PC-3 (cell line): ENCODE data around the gene ASTN2. TPM values are rescaled to one million over a fixed set of nuclear protein-coding genes. Genes with fewer than 3 reads are reported as not detected.

ENCODE experiments used
- ATAC-seq: fragments of 200-7000 bp; cut with Tn5 transposase; 2 replicates; pipeline ENCODE4 v1.9.1; 2020; ENCODE audit warnings: mild to moderate bottlenecking, moderate library complexity
- BruUV-seq: library from RNA; stranded (reverse); fragments of 400-500 nt; replicated peaks from 2 replicates; lab custom pipeline; 2021; lab: Mats Ljungman, UMichigan
- CTCF ChIA-PET: fragments of 300-600 bp; sonication (Branson Sonifier 250); formaldehyde crosslinking; loops from one replicate; lab custom pipeline; 2022; ENCODE audit warnings: antibody characterized with exemption; lab: Charles Lee
- POLR2A ChIA-PET: fragments of 300-600 bp; sonication (Branson Sonifier 250); formaldehyde crosslinking; loops from one replicate; lab custom pipeline; 2022; ENCODE audit warnings: antibody characterized with exemption; ENCODE audit not compliant: unreplicated experiment; lab: Charles Lee
- DNase-seq: peaks from one replicate; pipeline ENCODE4 v3.0.0-alpha.2; 2015
- H2AFZ ChIP-seq: fragments of 300-600 bp; sonication (generic); 2 replicates; pipeline ENCODE4 v1.6.0; 2016; ENCODE audit warnings: antibody characterized with exemption, low read length
- H3F3A ChIP-seq: fragments of 300-600 bp; sonication (generic); one replicate; pipeline ENCODE4 v1.6.0; 2017; ENCODE audit warnings: antibody characterized with exemption, low read length, control low read depth, mild to moderate bottlenecking; ENCODE audit not compliant: unreplicated experiment
- H3K27ac ChIP-seq: fragments of 300-600 bp; sonication (generic); 2 replicates; pipeline ENCODE4 v1.5.1; 2016; ENCODE audit warnings: mild to moderate bottlenecking, low read length
- H3K27me3 ChIP-seq: fragments of 300-600 bp; sonication (generic); 2 replicates; pipeline ENCODE4 v1.6.1; 2016; ENCODE audit warnings: low read length, mixed read lengths
- H3K36me3 ChIP-seq: fragments of 300-600 bp; sonication (generic); 2 replicates; pipeline ENCODE4 v1.6.1; 2016; ENCODE audit warnings: low read depth, mixed run types, low read length, mixed read lengths
- H3K4me1 ChIP-seq: fragments of 300-600 bp; sonication (generic); 2 replicates; pipeline ENCODE4 v1.5.1; 2016; ENCODE audit warnings: low read length; ENCODE audit not compliant: insufficient read depth
- H3K4me2 ChIP-seq: fragments of 300-600 bp; sonication (generic); 2 replicates; pipeline ENCODE4 v1.6.0; 2016; ENCODE audit warnings: low read length
- H3K4me3 ChIP-seq: fragments of 300-600 bp; sonication (generic); 2 replicates; pipeline ENCODE4 v1.5.1; 2016; ENCODE audit warnings: mild to moderate bottlenecking, low read length, mixed read lengths
- H3K79me2 ChIP-seq: fragments of 300-600 bp; sonication (generic); 2 replicates; pipeline ENCODE4 v1.6.1; 2017; ENCODE audit warnings: low read length, mixed read lengths
- H3K9ac ChIP-seq: fragments of 300-600 bp; sonication (generic); 2 replicates; pipeline ENCODE4 v1.6.0; 2016; ENCODE audit warnings: mild to moderate bottlenecking, low read length
- H3K9me2 ChIP-seq: fragments of 300-600 bp; sonication (generic); replicated peaks from 2 replicates; pipeline ENCODE4 v1.6.1; 2016; ENCODE audit warnings: mixed run types, low read length, mixed read lengths
- H3K9me3 ChIP-seq: fragments of 300-600 bp; sonication (generic); 2 replicates; pipeline ENCODE4 v1.6.1; 2016; ENCODE audit warnings: low read length, mixed read lengths
- H4K20me1 ChIP-seq: fragments of 300-600 bp; sonication (generic); 2 replicates; pipeline ENCODE4 v1.6.1; 2016; ENCODE audit warnings: low read length, mixed read lengths
- CTCF ChIP-seq: fragments of 300-600 bp; sonication (generic); conservative IDR thresholded peaks from 2 replicates; pipeline ENCODE4 v1.5.1; 2017; ENCODE audit warnings: antibody characterized with exemption, low read depth, mild to moderate bottlenecking, low read length
- EZH2 ChIP-seq: fragments of 300-600 bp; sonication (generic); IDR thresholded peaks from one replicate; pipeline ENCODE4 v1.6.1; 2017; ENCODE audit warnings: antibody characterized with exemption, mild to moderate bottlenecking, low read length; ENCODE audit not compliant: unreplicated experiment
- EZH2phosphoT487 ChIP-seq: fragments of 300-600 bp; sonication (generic); IDR thresholded peaks from 2 replicates; pipeline ENCODE4 v1.6.1; 2018; ENCODE audit warnings: mild to moderate bottlenecking, antibody characterized with exemption, low read length, borderline replicate concordance
- intact Hi-C: fragments of 100-400 bp; cut with micrococcal nuclease; formaldehyde crosslinking; loops from 2 replicates; pipeline ENCODE4 v1.9.0; 2023
- total RNA-seq: library from RNA; depleted of rRNA; stranded (reverse); fragments of >200 nt; gene quantifications from 2 replicates; pipeline ENCODE4 v1.2.3, GENCODE V29; 2014

Gene ASTN2
- total RNA-seq, 1 experiment from 2014 or later: 3.5 TPM

DNA sequence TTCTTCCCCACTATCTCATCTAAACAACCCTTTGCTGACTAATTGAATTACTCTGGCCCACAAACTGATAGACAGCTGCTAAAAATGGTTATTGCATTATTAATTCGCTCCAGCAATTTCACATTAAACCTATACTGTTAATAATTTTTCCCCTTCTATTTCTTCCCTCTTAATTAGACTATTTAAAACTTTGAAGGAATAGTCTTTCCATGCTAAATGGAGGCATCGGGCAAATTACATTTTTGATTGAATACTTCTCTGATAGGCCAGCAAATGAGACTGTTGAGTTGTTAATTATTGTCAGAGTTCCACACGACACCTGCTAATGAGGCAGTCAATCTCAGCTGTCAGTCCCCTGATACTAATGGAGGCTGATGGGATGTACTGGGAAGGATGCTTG lies 485.2 kb downstream of the ASTN2 start:
- BruUV-seq: no TSS peak
- H3K36me3 ChIP-seq: no peaks in the 10 kb centered on the region
- H3K27me3 ChIP-seq: no peaks in the 10 kb centered on the region
- DNase-seq (no peak), ATAC-seq (no peak)
- H3K9me3 ChIP-seq: no peaks in the 10 kb centered on the region
- no peaks in the 10 kb centered on the region; the same call in 1 of the 2 replicates for H3K4me1 ChIP-seq
- H2AFZ ChIP-seq: no peak overlapping the region
- H3F3A ChIP-seq: no peaks in the 10 kb centered on the region
- no peak overlapping the region for H3K9ac ChIP-seq
- POLR2A ChIA-PET: no interaction called here
- no peak overlapping the region for H3K4me2 ChIP-seq
- H3K4me3 ChIP-seq: no peak overlapping the region
- H3K9me2 ChIP-seq: no peaks in the 10 kb centered on the region
- H3K27ac ChIP-seq: no peak overlapping the region
- no peaks in the 10 kb centered on the region for H4K20me1 ChIP-seq
- H3K79me2 ChIP-seq: no peaks in the 10 kb centered on the region
- CTCF ChIA-PET: no interaction called here
- intact Hi-C loops: no loop called here
- TF ChIP-seq CTCF (no peak), EZH2 (no peak), EZH2phosphoT487 (no peak)

- Histone ChIP-seq H3K9ac (no peak overlapping the region), H3F3A (no peaks in the 10 kb centered on the region), H3K79me2 (no peaks in the 10 kb centered on the region), H2AFZ (no peak overlapping the region), H3K36me3 (no peaks in the 10 kb centered on the region), H3K27me3 (no peaks in the 10 kb centered on the region), H3K9me3 (no peaks in the 10 kb centered on the region), H3K4me2 (no peak overlapping the region), H3K9me2 (no peaks in the 10 kb centered on the region), H3K27ac (no peak overlapping the region), H3K4me1 (no peaks in the 10 kb centered on the region; the same call in 1 of the 2 replicates), H3K4me3 (no peak overlapping the region), H4K20me1 (no peaks in the 10 kb centered on the region)
- DNase-seq: no peak
- BruUV-seq: no TSS peak
- no peak for ATAC-seq
- CTCF ChIA-PET: no interaction called here
- POLR2A ChIA-PET: no interaction called here
- no peak for TF ChIP-seq EZH2
- no peak for TF ChIP-seq CTCF
- no peak for TF ChIP-seq EZH2phosphoT487
- intact Hi-C loops: no loop called here
These were observed 486.0 kb downstream of the ASTN2 start for GRCh38 chr9:116928884-116929283.

DNA sequence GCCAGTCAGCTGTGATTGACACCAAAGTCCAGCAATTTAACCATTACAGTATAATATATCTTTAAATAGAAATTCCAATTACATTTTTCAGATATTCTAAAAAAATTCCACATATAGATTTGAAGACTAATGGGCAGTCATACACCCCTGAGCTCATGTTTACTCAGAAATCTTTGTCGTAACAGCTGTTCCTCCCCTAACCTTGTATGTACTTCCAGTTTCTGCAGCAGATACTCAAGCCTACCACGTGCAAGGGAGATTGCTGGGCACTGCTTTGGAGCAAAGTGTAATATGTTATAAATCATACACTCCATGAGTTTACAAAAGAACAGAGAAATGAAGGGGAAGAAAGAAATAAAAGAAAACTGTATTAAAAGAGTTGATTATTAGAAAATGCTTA lies 486.6 kb downstream of the ASTN2 start:
- intact Hi-C loops: no loop called here
- Histone ChIP-seq H3K4me3 (no peak overlapping the region), H3K36me3 (no peaks in the 10 kb centered on the region), H3K9ac (no peak overlapping the region), H3K9me2 (no peaks in the 10 kb centered on the region), H3K9me3 (no peaks in the 10 kb centered on the region), H3K27ac (no peak overlapping the region), H2AFZ (no peak overlapping the region), H4K20me1 (no peaks in the 10 kb centered on the region), H3K27me3 (no peaks in the 10 kb centered on the region), H3K79me2 (no peaks in the 10 kb centered on the region), H3F3A (no peaks in the 10 kb centered on the region), H3K4me1 (no peaks in the 10 kb centered on the region; the same call in 1 of the 2 replicates), H3K4me2 (no peak overlapping the region)
- no peak for TF ChIP-seq EZH2
- TF ChIP-seq EZH2phosphoT487: no peak
- TF ChIP-seq CTCF: no peak
- DNase-seq (no peak), ATAC-seq (no peak)
- ChIA-PET CTCF (no interaction called here), POLR2A (no interaction called here)
- no TSS peak for BruUV-seq
